GM12864 (cell line): Measurements from ENCODE around the gene TEAD2.

Source experiments
- DNase-seq: peaks from one replicate; pipeline ENCODE4 v3.0.0-alpha.2; 2011; ENCODE audit warnings: low read depth
- H3K4me3 ChIP-seq: 2 replicates; pipeline ENCODE4 v1.5.1; 2011; ENCODE audit warnings: mild to moderate bottlenecking, low read depth, low read length, control low read depth
- TF ChIP-seq, protein P1 (sequence below): IDR thresholded peaks from 2 replicates; pipeline ENCODE4 v1.5.1; 2011; ENCODE audit warnings: low read depth, mild to moderate bottlenecking, moderate library complexity, low read length, control low read depth, inconsistent platforms; ENCODE audit errors: missing control alignments

Gene TEAD2

DNA sequence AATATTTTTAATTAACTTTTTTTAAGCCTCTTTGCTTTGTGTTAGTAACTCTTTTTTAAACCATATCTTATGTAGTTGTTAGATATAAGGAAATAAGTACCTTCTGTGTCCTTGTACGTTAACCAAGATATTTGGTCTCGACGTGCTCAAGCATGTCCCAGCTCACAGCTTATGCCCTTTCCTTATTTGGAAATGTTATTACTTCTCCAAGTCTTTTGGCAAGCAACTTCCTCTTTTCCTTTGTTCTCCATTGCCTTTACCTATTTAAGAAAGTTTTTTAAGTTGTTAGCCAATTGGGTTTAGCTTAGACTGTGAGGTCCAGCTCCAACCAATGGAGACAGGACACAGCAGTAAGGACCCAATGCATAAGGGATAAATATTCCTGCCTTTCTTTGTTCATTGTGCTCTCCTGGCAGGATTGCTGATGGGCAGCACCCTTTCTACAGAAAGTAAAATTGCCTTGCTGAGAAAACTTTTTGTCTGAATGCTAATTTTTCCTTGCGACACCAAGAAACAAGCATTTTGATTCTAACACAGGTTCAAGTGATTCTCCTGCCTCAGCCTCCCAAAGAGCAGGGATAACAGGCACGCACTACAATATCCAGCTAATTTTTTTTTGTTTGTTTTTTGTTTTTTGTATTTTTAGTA, 6.6 kb upstream of the TEAD2 start:
- TF ChIP-seq, protein P1, sequence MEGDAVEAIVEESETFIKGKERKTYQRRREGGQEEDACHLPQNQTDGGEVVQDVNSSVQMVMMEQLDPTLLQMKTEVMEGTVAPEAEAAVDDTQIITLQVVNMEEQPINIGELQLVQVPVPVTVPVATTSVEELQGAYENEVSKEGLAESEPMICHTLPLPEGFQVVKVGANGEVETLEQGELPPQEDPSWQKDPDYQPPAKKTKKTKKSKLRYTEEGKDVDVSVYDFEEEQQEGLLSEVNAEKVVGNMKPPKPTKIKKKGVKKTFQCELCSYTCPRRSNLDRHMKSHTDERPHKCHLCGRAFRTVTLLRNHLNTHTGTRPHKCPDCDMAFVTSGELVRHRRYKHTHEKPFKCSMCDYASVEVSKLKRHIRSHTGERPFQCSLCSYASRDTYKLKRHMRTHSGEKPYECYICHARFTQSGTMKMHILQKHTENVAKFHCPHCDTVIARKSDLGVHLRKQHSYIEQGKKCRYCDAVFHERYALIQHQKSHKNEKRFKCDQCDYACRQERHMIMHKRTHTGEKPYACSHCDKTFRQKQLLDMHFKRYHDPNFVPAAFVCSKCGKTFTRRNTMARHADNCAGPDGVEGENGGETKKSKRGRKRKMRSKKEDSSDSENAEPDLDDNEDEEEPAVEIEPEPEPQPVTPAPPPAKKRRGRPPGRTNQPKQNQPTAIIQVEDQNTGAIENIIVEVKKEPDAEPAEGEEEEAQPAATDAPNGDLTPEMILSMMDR = no peak
- H3K4me3 ChIP-seq = no peak overlapping the region
- DNase-seq = no peak

DNA sequence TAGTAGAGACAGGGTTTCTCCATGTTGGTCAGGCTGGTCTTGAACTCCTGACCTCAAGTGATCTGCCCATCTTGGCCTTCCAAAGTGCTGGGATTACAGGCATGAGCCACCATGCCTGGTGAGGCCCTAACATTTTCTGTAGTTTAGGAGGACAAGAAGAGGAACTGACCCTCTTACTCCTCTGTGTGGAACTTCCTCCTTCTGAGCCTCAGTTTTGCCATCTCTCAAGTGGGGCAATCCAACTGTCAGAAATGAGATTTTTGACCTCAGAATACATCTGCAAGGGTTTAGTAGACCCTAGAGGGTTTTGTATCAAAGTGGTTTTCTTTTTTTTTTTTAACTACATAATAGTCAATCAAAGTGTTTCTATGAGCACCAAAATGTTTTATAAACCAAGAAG, 3.9 kb upstream of the TEAD2 start:
- DNase-seq = no peak
- no peak overlapping the region for H3K4me3 ChIP-seq
- TF ChIP-seq, protein P1 = no peak

DNA sequence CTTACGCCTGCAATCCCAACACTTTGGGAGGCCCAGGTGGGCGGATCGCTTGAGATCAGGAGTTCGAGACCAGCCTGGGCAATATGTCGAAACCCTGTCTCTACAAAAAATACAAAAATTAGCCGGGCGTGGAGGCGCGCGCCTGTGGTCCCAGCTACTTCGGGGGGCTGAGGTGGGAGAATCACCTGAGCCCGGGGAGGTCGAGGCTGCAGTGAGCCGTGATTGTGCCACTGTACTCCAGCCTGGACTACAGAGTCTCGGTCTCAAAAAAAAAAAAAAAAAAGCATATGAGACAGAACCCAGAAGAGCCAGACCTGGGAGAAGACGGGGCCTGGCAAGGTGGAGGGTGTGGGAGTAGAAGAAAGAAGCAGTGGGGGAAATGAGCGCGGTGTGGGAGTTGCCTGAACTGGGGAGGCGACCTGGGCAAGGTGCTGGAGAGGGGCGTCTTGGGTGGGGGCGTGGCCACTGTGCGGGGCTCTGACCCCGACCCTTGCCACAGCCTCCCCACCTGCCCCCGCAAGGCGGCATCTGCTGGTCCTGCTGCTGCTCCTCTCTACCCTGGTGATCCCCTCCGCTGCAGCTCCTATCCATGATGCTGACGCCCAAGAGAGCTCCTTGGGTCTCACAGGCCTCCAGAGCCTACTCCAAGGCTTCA, 2.0 kb upstream of the TEAD2 start:
- H3K4me3 ChIP-seq = no peak overlapping the region
- no peak for DNase-seq
- TF ChIP-seq, protein P1 = no peak

DNA sequence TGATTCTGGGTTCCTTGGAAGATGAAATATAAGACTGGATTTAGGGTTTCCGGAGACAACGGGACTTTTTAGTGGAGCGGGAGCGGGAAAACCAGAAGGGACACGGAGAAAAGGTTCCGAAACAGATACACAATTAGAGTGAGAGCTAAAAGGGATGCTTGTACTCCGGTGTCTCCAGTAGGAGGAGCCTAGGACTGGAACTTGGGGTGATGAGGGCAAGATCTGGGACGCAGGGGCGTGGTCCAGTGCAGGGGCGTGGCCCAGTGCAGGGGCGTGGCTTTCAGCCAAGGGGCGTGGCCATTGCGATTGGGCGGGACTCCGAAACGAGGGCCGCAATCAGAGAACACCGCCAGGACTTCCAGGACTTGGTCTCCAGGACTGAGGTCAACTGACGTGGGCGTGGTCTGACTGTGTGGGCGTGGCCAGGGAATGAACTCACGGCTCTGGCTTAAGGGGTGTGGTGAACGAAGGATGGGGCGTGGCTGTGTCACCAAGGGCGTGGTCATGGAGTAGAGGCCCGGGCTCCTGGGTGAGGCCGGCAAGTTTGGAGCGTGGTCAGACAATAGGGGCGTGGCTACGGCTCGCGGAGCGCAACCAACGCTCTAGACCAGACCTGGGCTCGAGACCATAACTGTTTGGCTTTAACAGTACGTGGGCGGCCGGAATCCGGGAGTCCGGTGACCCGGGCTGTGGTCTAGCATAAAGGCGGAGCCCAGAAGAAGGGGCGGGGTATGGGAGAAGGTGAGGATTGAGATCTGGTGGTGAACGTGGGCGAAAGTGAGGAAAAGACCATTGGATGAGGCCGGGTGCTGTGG, 1.3 kb upstream of the TEAD2 start, which contains the start of gene DKKL1:
Gene DKKL1 (plus strand): TSS at position 610 of the 815 bp plus-strand sequence. CDS start 122 bp downstream, at position 732.
- H3K4me3 ChIP-seq = 0 out of 2 replicates have a peak within 1 kb of the TSS, but pooled peaks have one; percentile 6
- DNase-seq = peak; percentile 68
- TF ChIP-seq, protein P1 = no peak

DNA sequence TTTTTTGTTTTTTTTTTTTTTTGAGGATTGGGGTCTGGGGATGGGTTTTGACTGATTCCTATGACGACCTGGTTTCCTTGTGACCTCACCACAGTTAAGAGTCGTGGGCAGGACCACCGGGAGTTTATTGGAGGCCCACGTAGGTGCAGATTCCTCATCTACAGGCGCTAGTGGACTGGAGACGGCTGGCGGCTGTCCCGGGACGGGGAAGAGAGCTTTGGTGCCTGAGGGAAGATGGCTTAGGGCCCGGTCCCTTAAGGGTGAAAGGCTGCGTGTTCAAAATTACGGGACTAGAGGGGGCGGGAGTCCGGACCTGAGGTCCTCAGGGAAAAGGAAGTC, 682 bp upstream of the TEAD2 start:
- H3K4me3 ChIP-seq = no peak overlapping the region
- DNase-seq = no peak
- TF ChIP-seq, protein P1 = no peak

DNA sequence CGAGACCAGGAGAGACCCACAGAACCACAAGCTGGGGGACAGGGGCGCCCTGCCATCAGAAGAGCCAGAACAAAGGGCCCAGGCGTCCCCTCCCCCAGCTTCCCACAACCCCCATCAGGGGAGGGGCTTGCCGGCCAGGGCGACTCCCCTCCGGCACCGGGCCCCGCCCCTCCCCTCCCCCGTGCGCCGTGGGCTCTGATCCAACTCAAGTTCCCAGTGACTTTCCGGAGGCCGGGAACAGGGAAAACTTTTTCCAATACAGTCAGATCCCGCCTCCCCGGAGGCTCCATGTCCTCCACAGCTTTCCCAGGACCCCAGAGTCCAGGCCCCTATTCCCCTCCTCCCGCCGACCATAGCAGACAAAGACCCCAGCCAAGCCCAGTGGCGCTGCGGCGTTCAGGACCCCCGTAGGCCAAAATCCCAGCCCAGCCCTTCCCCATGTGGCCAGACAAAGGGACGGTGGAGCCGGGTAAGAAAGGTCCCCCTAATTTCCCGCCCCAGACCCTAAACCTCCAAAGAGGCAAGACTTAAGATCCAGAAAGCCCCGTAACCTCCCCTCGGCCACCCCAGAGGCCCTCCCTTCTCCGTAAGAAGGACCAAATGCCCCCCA, 673 bp downstream of the TEAD2 start:
- H3K4me3 ChIP-seq = no peak overlapping the region
- TF ChIP-seq, protein P1 = no peak
- DNase-seq = no peak
